Endodermal cell (in vitro differentiated cells): ENCODE results near the gene OXCT2. TPM values are rescaled to one million over a fixed set of nuclear protein-coding genes. Genes with fewer than 3 reads are reported as not detected.

Experiments
- DNase-seq: peaks from one replicate; pipeline ENCODE4 v3.0.0-alpha.2; 2017
- H3K27ac ChIP-seq: 2 replicates; pipeline ENCODE4 v1.5.1; 2013; ENCODE audit warnings: mild to moderate bottlenecking, low read depth, low read length, moderate library complexity
- H3K27me3 ChIP-seq: 2 replicates; pipeline ENCODE4 v1.6.1; 2013; ENCODE audit warnings: mild to moderate bottlenecking, low read length, moderate library complexity; ENCODE audit not compliant: insufficient read depth, control insufficient read depth, poor library complexity, severe bottlenecking
- H3K36me3 ChIP-seq: 2 replicates; pipeline ENCODE4 v1.7.0; 2013; ENCODE audit warnings: mild to moderate bottlenecking, low read length, moderate library complexity; ENCODE audit not compliant: control insufficient read depth, insufficient read depth
- H3K4me1 ChIP-seq: one replicate; pipeline ENCODE4 v1.7.0; 2013; ENCODE audit warnings: low read length; ENCODE audit not compliant: control insufficient read depth, insufficient read depth
- H3K4me3 ChIP-seq: 2 replicates; pipeline ENCODE4 v1.5.1; 2013; ENCODE audit warnings: mild to moderate bottlenecking, low read length, moderate library complexity
- H3K9ac ChIP-seq: 2 replicates; pipeline ENCODE4 v1.6.1; 2013; ENCODE audit warnings: mild to moderate bottlenecking, low read length, moderate library complexity; ENCODE audit not compliant: poor library complexity, severe bottlenecking; ENCODE audit errors: extremely low read depth
- H3K9me3 ChIP-seq: 2 replicates; pipeline ENCODE4 v1.6.1; 2013; ENCODE audit warnings: mild to moderate bottlenecking, low read length, moderate library complexity; ENCODE audit not compliant: control insufficient read depth
- H3K27ac Mint-ChIP-seq: 2 replicates; pipeline ENCODE4 v1.8.0; 2020; ENCODE audit warnings: mixed read lengths
- H3K27me3 Mint-ChIP-seq: 2 replicates; pipeline ENCODE4 v1.8.0; 2021; ENCODE audit warnings: mild to moderate bottlenecking, mixed read lengths; ENCODE audit not compliant: insufficient read depth
- H3K36me3 Mint-ChIP-seq: 2 replicates; pipeline ENCODE4 v1.8.0; 2020; ENCODE audit warnings: low read depth, mixed read lengths
- H3K4me1 Mint-ChIP-seq: 2 replicates; pipeline ENCODE4 v1.8.0; 2020; ENCODE audit warnings: mixed read lengths
- H3K4me3 Mint-ChIP-seq: 2 replicates; pipeline ENCODE4 v1.8.0; 2020; ENCODE audit warnings: mild to moderate bottlenecking, moderate library complexity, mixed read lengths
- H3K9me3 Mint-ChIP-seq: 2 replicates; pipeline ENCODE4 v1.8.0; 2020; ENCODE audit warnings: mild to moderate bottlenecking, mixed read lengths
- WGBS, 2 experiments: methylation state at CpG; one replicate each; pipeline versions ENCODE4 v1.1.5 to v1.1.7; 2013; ENCODE audit warnings: missing lambda C conversion rate in 2 of 2, mixed read lengths in 1 of 2; ENCODE audit not compliant: insufficient coverage in 1 of 2, insufficient read length in 1 of 2; 5-methylcytosine and 5-hydroxymethylcytosine counted together
- total RNA-seq, 2 donors: library from RNA; stranded (reverse); fragmentation: NEBNext Ultra II Directional in 1 of 2; extraction: Animal tissue kit (Norgen Biotek cat#: 25700) in 1 of 2; gene quantifications; 2 replicates in 1 of 2; 3 replicates in 1 of 2; pipeline ENCODE4 v1.2.1, GENCODE V29; 2021
- TF ChIP-seq, protein P1 (sequence below): fragments of 200-600 bp; sonication (generic); conservative IDR thresholded peaks from 2 replicates; pipeline ENCODE4 v1.5.0; 2021; ENCODE audit warnings: antibody characterized with exemption, mild to moderate bottlenecking

Gene OXCT2
- total RNA-seq, 2 donors from 2014 or later, result 1.8 TPM

DNA sequence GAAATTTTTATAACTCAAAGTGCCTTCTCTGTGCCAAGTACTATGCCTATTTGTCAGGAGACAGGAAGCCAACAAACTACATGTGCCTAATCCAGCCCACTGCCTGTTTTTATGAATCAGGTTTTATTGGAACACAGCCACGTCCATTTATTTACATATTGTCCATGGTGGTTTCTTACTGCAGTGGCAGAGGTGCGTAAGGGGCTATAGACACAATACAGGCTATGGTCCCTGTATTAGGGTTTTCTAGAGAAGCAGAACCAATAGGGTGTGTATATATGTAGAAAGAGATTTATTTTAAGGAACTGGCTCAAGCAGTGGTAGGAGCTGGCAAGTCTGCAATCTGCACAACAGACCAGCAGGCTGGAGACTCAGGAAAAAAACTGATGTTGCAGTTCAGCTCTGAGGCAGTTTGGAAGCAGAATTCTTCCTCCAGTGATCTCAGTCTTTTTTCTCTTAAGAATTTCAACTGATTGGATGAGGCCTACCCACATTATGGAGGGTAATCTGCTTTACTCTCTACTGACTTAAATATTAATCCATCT lies 17.1 kb downstream of the OXCT2 start:
- WGBS, 2 experiments, result 97% methylated on average over 2 of the region's 2 CpGs; no CpG with 5 or more reads in 1 of the 2 experiments
- Histone ChIP-seq H3K4me3 (no peak overlapping the region), H3K36me3 (peaks cover 70% of the 10 kb centered on the region), H3K9me3 (no peaks in the 10 kb centered on the region), H3K4me1 (no peaks in the 10 kb centered on the region), H3K9ac (no peak overlapping the region), H3K27me3 (no peaks in the 10 kb centered on the region), H3K27ac (no peak overlapping the region)
- Mint-ChIP-seq H3K27me3 (no peaks in the 10 kb centered on the region), H3K4me3 (no peak overlapping the region), H3K36me3 (peaks cover 77% of the 10 kb centered on the region), H3K9me3 (no peaks in the 10 kb centered on the region), H3K4me1 (no peaks in the 10 kb centered on the region), H3K27ac (no peak overlapping the region)
- TF ChIP-seq, protein P1, sequence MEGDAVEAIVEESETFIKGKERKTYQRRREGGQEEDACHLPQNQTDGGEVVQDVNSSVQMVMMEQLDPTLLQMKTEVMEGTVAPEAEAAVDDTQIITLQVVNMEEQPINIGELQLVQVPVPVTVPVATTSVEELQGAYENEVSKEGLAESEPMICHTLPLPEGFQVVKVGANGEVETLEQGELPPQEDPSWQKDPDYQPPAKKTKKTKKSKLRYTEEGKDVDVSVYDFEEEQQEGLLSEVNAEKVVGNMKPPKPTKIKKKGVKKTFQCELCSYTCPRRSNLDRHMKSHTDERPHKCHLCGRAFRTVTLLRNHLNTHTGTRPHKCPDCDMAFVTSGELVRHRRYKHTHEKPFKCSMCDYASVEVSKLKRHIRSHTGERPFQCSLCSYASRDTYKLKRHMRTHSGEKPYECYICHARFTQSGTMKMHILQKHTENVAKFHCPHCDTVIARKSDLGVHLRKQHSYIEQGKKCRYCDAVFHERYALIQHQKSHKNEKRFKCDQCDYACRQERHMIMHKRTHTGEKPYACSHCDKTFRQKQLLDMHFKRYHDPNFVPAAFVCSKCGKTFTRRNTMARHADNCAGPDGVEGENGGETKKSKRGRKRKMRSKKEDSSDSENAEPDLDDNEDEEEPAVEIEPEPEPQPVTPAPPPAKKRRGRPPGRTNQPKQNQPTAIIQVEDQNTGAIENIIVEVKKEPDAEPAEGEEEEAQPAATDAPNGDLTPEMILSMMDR, result no peak
- DNase-seq, result no peak

DNA sequence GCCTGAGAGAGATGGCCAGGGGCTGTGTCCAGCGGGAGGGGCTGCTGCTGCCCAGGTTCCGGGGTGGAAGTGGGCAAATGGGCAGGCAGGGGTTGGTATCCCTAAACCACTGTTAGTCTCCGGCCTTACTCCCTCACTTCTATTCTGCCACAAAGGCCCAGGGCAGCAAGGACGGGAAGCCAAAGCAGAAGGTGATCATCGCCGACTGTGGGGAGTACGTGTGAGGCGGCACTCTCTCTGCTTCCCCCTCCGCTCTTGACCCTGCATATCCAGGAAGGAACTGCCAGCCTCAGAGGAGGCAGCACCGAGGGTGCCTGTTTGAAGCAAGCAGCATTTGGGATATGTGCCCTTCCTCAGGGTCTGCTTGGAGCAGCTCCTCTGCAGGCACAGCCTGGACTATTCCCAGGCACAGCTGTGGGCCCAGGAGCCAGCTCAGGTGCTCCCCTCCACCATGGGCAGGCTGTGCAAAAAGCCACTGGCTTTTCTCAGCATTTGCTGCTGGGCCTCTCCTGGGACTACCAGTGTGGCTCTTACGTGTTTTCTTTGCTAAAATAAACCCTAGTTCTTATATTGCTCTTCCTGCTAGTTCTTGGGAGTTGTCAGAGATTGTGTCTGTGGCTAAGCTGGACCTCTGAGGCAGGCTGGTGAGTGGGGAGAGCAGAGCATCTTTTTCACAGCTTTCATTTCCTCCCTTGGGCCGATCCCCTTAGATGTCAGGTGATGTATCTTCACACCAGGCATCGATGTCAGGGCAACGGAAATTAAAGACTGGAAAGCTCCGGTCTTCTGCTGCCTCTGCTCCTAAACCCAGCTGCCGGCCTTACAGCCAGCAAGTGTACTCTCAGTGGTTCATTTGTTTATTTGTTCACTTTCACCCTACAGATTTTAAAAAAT lies 17.8 kb downstream of the OXCT2 start:
- H3K9me3 ChIP-seq, result no peaks in the 10 kb centered on the region
- Mint-ChIP-seq H3K27ac (no peak overlapping the region), H3K36me3 (peaks cover 76% of the 10 kb centered on the region), H3K4me1 (no peaks in the 10 kb centered on the region), H3K27me3 (no peaks in the 10 kb centered on the region), H3K9me3 (no peaks in the 10 kb centered on the region), H3K4me3 (no peak overlapping the region)
- no peaks in the 10 kb centered on the region for H3K4me1 ChIP-seq
- no peak overlapping the region for H3K4me3 ChIP-seq
- WGBS, 2 experiments, result 95 to 96% methylated on average over 13 to 16 of the region's 16 CpGs
- no peak overlapping the region for H3K27ac ChIP-seq
- no peak overlapping the region for H3K9ac ChIP-seq
- no peak for DNase-seq
- H3K27me3 ChIP-seq, result no peaks in the 10 kb centered on the region
- peaks cover 75% of the 10 kb centered on the region for H3K36me3 ChIP-seq
- TF ChIP-seq, protein P1, result no peak

DNA sequence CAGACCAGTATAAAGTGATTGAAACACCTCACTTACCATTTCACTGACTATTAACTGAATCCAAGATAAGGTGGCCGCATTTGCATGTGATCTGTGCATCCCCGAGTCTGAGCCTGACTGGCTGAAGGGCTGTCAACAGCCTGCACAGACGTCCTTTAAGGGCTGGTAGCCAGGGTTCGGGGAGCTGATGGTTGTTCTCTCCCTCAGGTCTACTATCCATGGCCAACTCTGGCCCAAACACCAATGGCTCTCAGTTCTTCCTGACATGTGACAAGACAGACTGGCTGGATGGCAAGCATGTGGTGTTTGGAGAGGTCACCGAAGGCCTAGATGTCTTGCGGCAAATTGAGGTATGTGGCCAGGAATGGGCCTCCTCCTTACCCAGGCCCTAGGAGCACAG lies 18.4 kb downstream of the OXCT2 start:
- Mint-ChIP-seq H3K27ac (no peak overlapping the region), H3K4me3 (no peak overlapping the region), H3K36me3 (peaks cover 79% of the 10 kb centered on the region), H3K9me3 (no peaks in the 10 kb centered on the region), H3K4me1 (no peaks in the 10 kb centered on the region), H3K27me3 (no peaks in the 10 kb centered on the region)
- H3K4me1 ChIP-seq, result no peaks in the 10 kb centered on the region
- DNase-seq, result no peak
- no peak overlapping the region for H3K9ac ChIP-seq
- no peaks in the 10 kb centered on the region for H3K9me3 ChIP-seq
- WGBS, 2 experiments, result 93 to 100% methylated on average over 4 to 6 of the region's 6 CpGs
- TF ChIP-seq, protein P1, result no peak
- no peak overlapping the region for H3K27ac ChIP-seq
- no peaks in the 10 kb centered on the region for H3K27me3 ChIP-seq
- peaks cover 79% of the 10 kb centered on the region for H3K36me3 ChIP-seq
- no peak overlapping the region for H3K4me3 ChIP-seq
